ENCODE measurements around the gene MORN3. TPM values are rescaled to one million over a fixed set of nuclear protein-coding genes. Genes with fewer than 3 reads are reported as not detected.
A peak's percentile ranks its signal among the peaks of the same experiment; 100 is the strongest.
"Not testable (repeated sequence)": the region's sequence is repeated elsewhere in the genome, so short reads cannot be mapped to it uniquely, and the experiment has no call there.

The MORN3 gene
- total and polyA plus RNA-seq, 2 donors (not counting 1 experiment from before 2014, with no cell fraction given), result 0.22 to 1.3 TPM

DNA sequence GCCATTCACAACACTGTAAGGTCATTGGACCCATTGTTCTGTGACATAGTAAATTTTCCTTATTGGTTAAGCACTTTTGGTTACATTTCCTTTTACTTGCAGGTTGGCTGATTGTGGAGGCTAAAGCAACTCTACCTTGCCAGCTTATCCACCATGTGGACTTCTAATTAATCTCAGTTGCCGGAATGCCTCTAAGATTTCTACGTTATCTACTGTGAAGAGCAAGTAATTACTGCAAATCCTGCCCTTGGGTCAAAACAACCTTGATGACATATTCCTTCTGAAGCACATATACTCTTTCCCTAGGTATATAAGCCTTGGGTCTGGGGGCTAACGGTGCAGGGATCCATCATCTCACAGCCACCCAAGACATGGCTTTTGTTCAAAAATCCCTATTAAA is 19.5 kb upstream of the MORN3 start:
- Histone ChIP-seq H3K27me3 (replicated peaks in 1 of 4; ENCODE audit: control extremely low read depth in 1 of 4, control insufficient read depth in 3 of 4, insufficient read depth in 4 of 4, low read length in 3 of 4) (no peaks in the 10 kb centered on the region), H3K9me3 (ENCODE audit: control extremely low read depth in 1 of 3, control insufficient read depth in 2 of 3, insufficient read depth in 1 of 3, low read length in 2 of 3) (no peaks in the 10 kb centered on the region), H3K27ac (ENCODE audit: low read length in 2 of 2) (no peak overlapping the region), H4K20me1 (ENCODE audit: control insufficient read depth, insufficient read depth, low read length, poor library complexity, severe bottlenecking) (no peaks in the 10 kb centered on the region), H3K9ac (ENCODE audit: low read length) (no peak overlapping the region), H2AFZ (ENCODE audit: insufficient read depth, low read depth, low read length, poor library complexity, severe bottlenecking) (no peak overlapping the region), H3K79me2 (ENCODE audit: control insufficient read depth, insufficient read depth, low read length) (no peaks in the 10 kb centered on the region), H3K4me3 (ENCODE audit: control extremely low read depth in 1 of 5, extremely low read depth in 1 of 5, insufficient read depth in 1 of 5, low read depth in 2 of 5, low read length in 4 of 5) (no peak overlapping the region), H3K4me1 (ENCODE audit: control insufficient read depth in 2 of 2, insufficient read depth in 2 of 2, low read length in 2 of 2) (peaks cover 4 to 16% of the 10 kb centered on the region in 2 donors), H3K4me2 (replicated peaks; ENCODE audit: low read depth, low read length, poor library complexity, severe bottlenecking) (no peak overlapping the region), H3K36me3 (replicated peaks in 1 of 2; ENCODE audit: control extremely low read depth in 1 of 2, control insufficient read depth in 1 of 2, extremely low read depth in 1 of 2, insufficient read depth in 2 of 2, low read length in 1 of 2) (no peaks in the 10 kb centered on the region)
- H3K4me1 Mint-ChIP-seq, result peaks cover 8% of the 10 kb centered on the region
- CTCF ChIA-PET, result interaction anchor here (0.6 to 14.0 kb wide), 5 partner anchors 9 to 136 kb away, joined by 3 to 155 read pairs (median 3); partner anchors contain the start of gene RHOF
- no peak for DNase-seq
- H3K4me3 Mint-ChIP-seq, result no peak overlapping the region
- H3K27ac Mint-ChIP-seq, result peak overlapping the region; percentile 10
- whole genome bisulfite sequencing (ENCODE audit: insufficient coverage), result 100% methylated on average over 2 of the region's 3 CpGs
- no peaks in the 10 kb centered on the region for H3K9me3 Mint-ChIP-seq (ENCODE audit: insufficient read depth)
- POLR2A ChIA-PET, result no interaction called here
- H3K27me3 Mint-ChIP-seq, result no peaks in the 10 kb centered on the region
- intact Hi-C loops (cut with micrococcal nuclease), result loop anchor here (5.0 kb wide), 2 partner anchors 152 to 337 kb away; partner anchors contain the start of gene ANAPC5
- no peak for ATAC-seq (ENCODE audit: low read depth)
- no peak for TF ChIP-seq EZH2 (IDR thresholded peaks at IDR 0.05; ENCODE audit: borderline replicate concordance, insufficient read depth, low read depth, low read length, poor library complexity, severe bottlenecking)
- no peak for TF ChIP-seq CTCF (IDR thresholded peaks at IDR 0.05)

DNA sequence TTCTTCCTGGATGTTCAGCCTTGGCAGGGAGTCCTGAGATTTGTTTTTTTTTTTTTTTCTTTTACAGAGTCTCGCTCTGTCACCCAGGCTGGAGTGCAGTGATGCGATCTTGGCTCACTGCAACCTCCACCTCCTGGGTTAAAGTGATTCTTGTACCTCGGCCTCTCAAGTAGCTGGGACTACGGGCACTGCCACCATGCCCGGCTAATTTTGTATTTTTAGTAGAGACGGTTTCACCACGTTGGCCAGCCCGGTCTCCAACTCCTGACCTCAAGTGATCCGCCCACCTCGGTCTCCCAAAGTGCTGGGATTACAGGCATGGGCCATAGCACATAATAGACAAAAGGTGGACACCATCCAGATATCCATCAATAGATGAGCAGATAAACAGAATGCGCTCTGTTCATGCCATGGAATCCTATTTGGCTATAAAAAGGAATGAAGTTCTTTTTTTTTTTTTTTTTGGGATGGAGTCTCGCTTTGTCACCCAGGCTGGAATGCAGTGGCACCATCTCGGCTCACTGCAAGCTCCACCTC is 10.3 kb upstream of the MORN3 start:
- H3K4me2 ChIP-seq (replicated peaks; ENCODE audit: low read depth, low read length, poor library complexity, severe bottlenecking); H3K4me3 ChIP-seq (ENCODE audit: control extremely low read depth in 1 of 5, extremely low read depth in 1 of 5, insufficient read depth in 1 of 5, low read depth in 2 of 5, low read length in 4 of 5); H3K27me3 Mint-ChIP-seq; H3K27me3 ChIP-seq (replicated peaks in 1 of 4; ENCODE audit: control extremely low read depth in 1 of 4, control insufficient read depth in 3 of 4, insufficient read depth in 4 of 4, low read length in 3 of 4); H3K9me3 ChIP-seq (ENCODE audit: control extremely low read depth in 1 of 3, control insufficient read depth in 2 of 3, insufficient read depth in 1 of 3, low read length in 2 of 3); H3K4me1 Mint-ChIP-seq; H3K9ac ChIP-seq (ENCODE audit: low read length); ATAC-seq (ENCODE audit: low read depth); DNase-seq; H4K20me1 ChIP-seq (ENCODE audit: control insufficient read depth, insufficient read depth, low read length, poor library complexity, severe bottlenecking); H3K9me3 Mint-ChIP-seq (ENCODE audit: insufficient read depth); H3K79me2 ChIP-seq (ENCODE audit: control insufficient read depth, insufficient read depth, low read length); H3K4me3 Mint-ChIP-seq; intact Hi-C loops (cut with micrococcal nuclease); H3K4me1 ChIP-seq (ENCODE audit: control insufficient read depth in 2 of 2, insufficient read depth in 2 of 2, low read length in 2 of 2); H3K27ac ChIP-seq (ENCODE audit: low read length in 2 of 2); H2AFZ ChIP-seq (ENCODE audit: insufficient read depth, low read depth, low read length, poor library complexity, severe bottlenecking); H3K36me3 ChIP-seq (replicated peaks in 1 of 2; ENCODE audit: control extremely low read depth in 1 of 2, control insufficient read depth in 1 of 2, extremely low read depth in 1 of 2, insufficient read depth in 2 of 2, low read length in 1 of 2): not testable (repeated sequence)
- 94% methylated on average over 6 of the region's 13 CpGs for WGBS (ENCODE audit: insufficient coverage)
- POLR2A ChIA-PET, result interaction anchor here (0.7 kb wide), 1 partner anchor 212 kb away, joined by 3 read pairs; no protein-coding TSS in a partner anchor
- peak overlapping the region; percentile 43 for H3K27ac Mint-ChIP-seq
- CTCF ChIA-PET, result interaction anchor here (0.7 to 9.6 kb wide), 7 partner anchors 11 to 185 kb away, joined by 3 to 178 read pairs (median 5); partner anchors contain the start of gene ORAI1

Data from B cell (primary cell).